H1 (cell line): ENCODE data around the gene ADAM23. TPM values are rescaled to one million over a fixed set of nuclear protein-coding genes. Genes with fewer than 3 reads are reported as not detected.

Experiments
- CTCF ChIA-PET: fragments of 300-600 bp; sonication (Branson Sonifier 250); formaldehyde crosslinking; loops from one replicate; lab custom pipeline; 2021; ENCODE audit not compliant: partially characterized antibody; lab: Charles Lee
- POLR2A ChIA-PET: fragments of 300-600 bp; sonication (Branson Sonifier 250); formaldehyde crosslinking; loops from one replicate; lab custom pipeline; 2021; ENCODE audit warnings: inconsistent platforms; ENCODE audit not compliant: partially characterized antibody; lab: Charles Lee
- DNase-seq, 2 experiments: peaks; one replicate each; pipeline versions ENCODE4 v3.0.0 to v3.0.0-alpha.2; 2010 to 2022; ENCODE audit warnings: low spot score in 2 of 2, low read depth in 1 of 2, mixed read lengths in 1 of 2
- FAIRE-seq: peaks from 2 replicates; lab custom pipeline; 2011; peaks lifted over from hg19 to GRCh38; lab: Jason Lieb, UNC
- H2AFZ ChIP-seq: 2 replicates; pipeline ENCODE4 v1.8.1; 2012; ENCODE audit warnings: low read length, inconsistent platforms
- H2AK5ac ChIP-seq: 2 replicates; pipeline ENCODE4 v1.6.1; 2013; ENCODE audit warnings: low read depth, low read length
- H2BK120ac ChIP-seq: replicated peaks from 2 replicates; pipeline ENCODE3; 2013; ENCODE audit warnings: low read depth, low read length, inconsistent platforms
- H2BK12ac ChIP-seq: 2 replicates; pipeline ENCODE4 v1.6.1; 2013; ENCODE audit warnings: low read depth, low read length
- H2BK15ac ChIP-seq: 2 replicates; pipeline ENCODE4 v1.6.1; 2013; ENCODE audit warnings: low read length
- H2BK20ac ChIP-seq: 2 replicates; pipeline ENCODE4 v1.6.1; 2013; ENCODE audit warnings: low read length
- H2BK5ac ChIP-seq: 2 replicates; pipeline ENCODE4 v1.6.1; 2013; ENCODE audit warnings: low read depth, low read length
- H3K14ac ChIP-seq: 2 replicates; pipeline ENCODE4 v1.6.1; 2013; ENCODE audit warnings: inconsistent platforms; ENCODE audit not compliant: insufficient read length
- H3K18ac ChIP-seq: 2 replicates; pipeline ENCODE4 v1.6.1; 2013; ENCODE audit warnings: low read length; ENCODE audit errors: extremely low read depth
- H3K23ac ChIP-seq: 2 replicates; pipeline ENCODE4 v1.6.1; 2013; ENCODE audit warnings: inconsistent platforms; ENCODE audit not compliant: insufficient read length
- H3K23me2 ChIP-seq: 2 replicates; pipeline ENCODE4 v1.6.1; 2013; ENCODE audit warnings: low read depth, low read length
- H3K27ac ChIP-seq: 2 replicates; pipeline ENCODE4 v1.6.1; 2011; ENCODE audit warnings: low read depth, low read length, inconsistent platforms
- H3K27me3 ChIP-seq, 4 experiments: replicated peaks in 1 of 4; 1 replicate in 1 of 4; 2 replicates in 3 of 4; pipeline versions ENCODE4 v1.6.1 to v1.8.1; 2011 to 2013; ENCODE audit warnings: low read length in 3 of 4, mild to moderate bottlenecking in 3 of 4, inconsistent platforms in 2 of 4, mixed read lengths in 2 of 4, moderate library complexity in 1 of 4; ENCODE audit not compliant: control insufficient read depth in 3 of 4, insufficient read depth in 3 of 4; ENCODE audit errors: extremely low read depth in 1 of 4
- H3K36me3 ChIP-seq, 4 experiments: 2 replicates each; pipeline versions ENCODE4 v1.6.1 to v1.8.1; 2011 to 2013; ENCODE audit warnings: mild to moderate bottlenecking in 4 of 4, low read length in 3 of 4, moderate library complexity in 2 of 4, control low read depth in 1 of 4, inconsistent platforms in 1 of 4; ENCODE audit not compliant: insufficient read depth in 4 of 4, control insufficient read depth in 2 of 4
- H3K4ac ChIP-seq: replicated peaks from 2 replicates; pipeline ENCODE3; 2013; ENCODE audit warnings: low read length, low read depth, mixed read lengths, inconsistent platforms; ENCODE audit not compliant: insufficient read length
- H3K4me1 ChIP-seq, 4 experiments: replicated peaks in 1 of 4; 1 replicate in 1 of 4; 2 replicates in 3 of 4; pipeline versions ENCODE4 v1.6.1 to v1.8.1; 2011 to 2013; ENCODE audit warnings: low read length in 3 of 4, inconsistent platforms in 2 of 4, mixed read lengths in 1 of 4; ENCODE audit not compliant: insufficient read depth in 4 of 4, control insufficient read depth in 3 of 4
- H3K4me2 ChIP-seq, 2 experiments: 2 replicates each; pipeline versions ENCODE4 v1.6.1 to v1.8.1; 2011 to 2013; ENCODE audit warnings: low read depth in 2 of 2, low read length in 2 of 2, control low read depth in 1 of 2, inconsistent platforms in 1 of 2, mild to moderate bottlenecking in 1 of 2; ENCODE audit not compliant: insufficient read depth in 1 of 2
- H3K4me3 ChIP-seq, 4 experiments: fragments of 200-600, 300-600 bp in 1 of 4; sonication (generic), shearing (Covaris generic), sonication (Bioruptor Twin) in 1 of 4; 2 replicates each; pipeline versions ENCODE4 v1.5.1 to v1.8.1; 2011 to 2016; ENCODE audit warnings: low read length in 4 of 4, low read depth in 3 of 4, control low read depth in 2 of 4, inconsistent platforms in 2 of 4, mild to moderate bottlenecking in 2 of 4, mixed read lengths in 1 of 4, moderate library complexity in 1 of 4; ENCODE audit not compliant: insufficient read depth in 2 of 4; ENCODE audit errors: extremely low read depth in 1 of 4
- H3K56ac ChIP-seq: replicated peaks from 2 replicates; pipeline ENCODE3; 2013; ENCODE audit warnings: low read depth, mild to moderate bottlenecking, mixed read lengths, low read length, inconsistent platforms; ENCODE audit not compliant: insufficient read length
- H3K79me1 ChIP-seq: 2 replicates; pipeline ENCODE4 v1.6.1; 2013; ENCODE audit warnings: low read depth, low read length, control low read depth
- H3K79me2 ChIP-seq, 2 experiments: 2 replicates each; pipeline versions ENCODE4 v1.6.1 to v1.8.1; 2012 to 2013; ENCODE audit warnings: low read length in 2 of 2, mild to moderate bottlenecking in 2 of 2, inconsistent platforms in 1 of 2; ENCODE audit not compliant: insufficient read depth in 2 of 2, control insufficient read depth in 1 of 2
- H3K9ac ChIP-seq, 4 experiments: replicated peaks in 1 of 4; 1 replicate in 1 of 4; 2 replicates in 3 of 4; pipeline versions ENCODE4 v1.6.1 to v1.8.1; 2011 to 2013; ENCODE audit warnings: low read depth in 3 of 4, low read length in 3 of 4, control low read depth in 2 of 4, mild to moderate bottlenecking in 2 of 4, moderate library complexity in 2 of 4, inconsistent platforms in 1 of 4; ENCODE audit errors: extremely low read depth in 1 of 4
- H3K9me3 ChIP-seq, 2 experiments: 2 replicates each; pipeline versions ENCODE4 v1.6.1 to v1.8.1; 2012 to 2013; ENCODE audit warnings: mild to moderate bottlenecking in 2 of 2, moderate library complexity in 2 of 2, control low read depth in 1 of 2, inconsistent platforms in 1 of 2, low read depth in 1 of 2, low read length in 1 of 2, mixed read lengths in 1 of 2; ENCODE audit not compliant: insufficient read depth in 2 of 2
- H4K20me1 ChIP-seq, 2 experiments: replicated peaks in 1 of 2; 2 replicates each; pipeline versions ENCODE3 to v1.8.1; 2011 to 2013; ENCODE audit warnings: inconsistent platforms in 2 of 2, low read length in 2 of 2, mild to moderate bottlenecking in 1 of 2; ENCODE audit not compliant: insufficient read depth in 2 of 2, control insufficient read depth in 1 of 2
- H4K5ac ChIP-seq: 2 replicates; pipeline ENCODE4 v1.6.1; 2013; ENCODE audit warnings: low read length, low read depth, mixed read lengths, inconsistent platforms; ENCODE audit not compliant: insufficient read length
- H4K8ac ChIP-seq: 2 replicates; pipeline ENCODE4 v1.8.0; 2013; ENCODE audit warnings: mild to moderate bottlenecking, moderate library complexity, low read length, inconsistent platforms; ENCODE audit not compliant: insufficient read depth; ENCODE audit errors: extremely low read depth
- H4K91ac ChIP-seq: replicated peaks from 2 replicates; pipeline ENCODE3; 2013; ENCODE audit warnings: low read length, mixed read lengths, inconsistent platforms; ENCODE audit not compliant: insufficient read length
- EP300 ChIP-seq, 2 experiments: IDR thresholded peaks; 1 replicate in 1 of 2; 2 replicates in 1 of 2; pipeline ENCODE4 v1.6.1; 2011 to 2012; ENCODE audit warnings: low read depth in 2 of 2, low read length in 2 of 2, mild to moderate bottlenecking in 2 of 2, borderline replicate concordance in 1 of 2, inconsistent platforms in 1 of 2, moderate library complexity in 1 of 2
- SIX5 ChIP-seq: IDR thresholded peaks from 2 replicates; pipeline ENCODE4 v1.6.1; 2011; ENCODE audit warnings: mild to moderate bottlenecking, low read depth, low read length
- SP1 ChIP-seq: IDR thresholded peaks from 2 replicates; pipeline ENCODE4 v1.6.1; 2011; ENCODE audit warnings: low read depth, low read length
- WGBS, 2 experiments: shearing (Covaris generic) in 1 of 2; methylation state at CpG; one replicate each; pipeline versions ENCODE4 v1.1.6 to v1.1.7; 2013 to 2015; ENCODE audit warnings: low lambda C conversion rate in 2 of 2, mixed read lengths in 2 of 2, inconsistent platforms in 1 of 2, low coverage in 1 of 2, missing lambda C conversion rate in 1 of 2; ENCODE audit not compliant: insufficient replicate concordance in 2 of 2, insufficient coverage in 1 of 2, insufficient read length in 1 of 2; ENCODE audit errors: extremely low coverage in 1 of 2, missing lambda C conversion rate in 1 of 2; 5-methylcytosine and 5-hydroxymethylcytosine counted together
- polyA plus RNA-seq, 7 experiments: library from polyadenylated mRNA; depleted of rRNA in 3 of 7; stranded (reverse) in 5 of 7; unstranded in 2 of 7; fragments of >200 nt in 5 of 7; fragments of 200-250 nt in 2 of 7; gene quantifications; 1 replicate in 5 of 7; 2 replicates in 1 of 7; 4 replicates in 1 of 7; pipeline versions ENCODE4 v1.2.1 to v1.2.3, GENCODE V29; 2011 to 2013; ENCODE audit warnings: missing spikeins in 2 of 7, mixed read lengths in 2 of 7
- total RNA-seq: library from RNA; stranded (reverse); fragmentation: NEBNext Ultra II Directional; extraction: Animal tissue kit (Norgen Biotek cat#: 25700); gene quantifications from 2 replicates; pipeline ENCODE4 v1.2.1, GENCODE V29; 2021

Gene ADAM23
- total and polyA plus RNA-seq, 2 of the 8 experiments (the other 6 are each of a cell fraction or from before 2014, with no cell fraction given), result 9.9 to 20.8 TPM

DNA sequence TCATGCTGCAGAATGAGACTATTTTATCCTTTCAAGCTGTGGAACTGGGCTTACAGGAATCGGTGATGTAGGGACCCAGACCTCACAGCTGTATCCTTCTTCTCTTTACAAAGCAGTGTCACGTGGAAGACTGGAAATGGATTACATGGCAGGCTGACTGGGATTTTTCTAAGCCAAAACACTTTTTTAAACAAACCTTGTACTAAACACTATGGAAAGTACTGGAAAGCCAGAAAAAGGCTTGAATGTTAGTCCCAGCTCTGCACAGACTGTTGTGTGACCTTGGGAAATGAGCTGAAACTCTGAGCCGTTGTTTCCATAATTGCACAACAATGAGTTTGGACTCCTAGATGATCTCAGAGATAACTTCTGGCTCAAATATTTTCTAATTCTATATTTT, 7.6 kb upstream of the ADAM23 start:
- Histone ChIP-seq H3K27me3 (no peaks in the 10 kb centered on the region), H2AFZ (peak overlapping the region; percentile 1; the same call in 1 of the 2 replicates), H2BK120ac (no peak overlapping the region), H3K23me2 (no peaks in the 10 kb centered on the region), H3K27ac (no peak overlapping the region), H3K4me2 (no peak overlapping the region), H3K79me2 (no peaks in the 10 kb centered on the region), H3K23ac (no peak overlapping the region), H2BK12ac (no peak overlapping the region), H3K36me3 (no peaks in the 10 kb centered on the region), H4K5ac (no peak overlapping the region), H4K91ac (no peak overlapping the region), H2BK5ac (no peak overlapping the region), H3K14ac (no peak overlapping the region), H4K8ac (no peak overlapping the region), H2BK20ac (no peak overlapping the region), H4K20me1 (no peaks in the 10 kb centered on the region), H3K4ac (no peak overlapping the region), H3K9me3 (no peaks in the 10 kb centered on the region), H2BK15ac (no peak overlapping the region), H3K4me3 (no peak overlapping the region), H3K79me1 (no peaks in the 10 kb centered on the region), H3K9ac (no peak overlapping the region), H3K18ac (no peak overlapping the region), H3K4me1 (peaks cover 0 to 6% (median 3%) of the 10 kb centered on the region in 4 experiments; a peak in 5 of 7 replicates), H2AK5ac (no peak overlapping the region), H3K56ac (no peak overlapping the region)
- WGBS, 2 experiments, result 92% methylated on average over 3 of the region's 3 CpGs; no CpG with 5 or more reads in 1 of the 2 experiments
- ChIA-PET CTCF (interaction anchor here (0.6 to 1.6 kb wide), 2 partner anchors 41 to 133 kb away, joined by 4 to 5 read pairs; no protein-coding TSS in a partner anchor), POLR2A (interaction anchor here (0.7 kb wide), 1 partner anchor 65 kb away, joined by 3 read pairs; no protein-coding TSS in a partner anchor)
- no peak for TF ChIP-seq EP300 (IDR thresholded peaks at IDR 0.05; ENCODE audit: borderline replicate concordance in 1 of 2, low read depth in 2 of 2, low read length in 2 of 2)
- TF ChIP-seq SP1, result peak; percentile 33; the same call in 1 of the 2 replicates
- no peak for TF ChIP-seq SIX5
- no peak for FAIRE-seq
- DNase-seq, result no peak
